Spleen (tissue), 11 donors: Measurements from ENCODE around the gene CPA5. TPM values are rescaled to one million over a fixed set of nuclear protein-coding genes. Genes with fewer than 3 reads are reported as not detected.

Experiments used
- DNase-seq: peaks from one replicate; pipeline ENCODE4 v3.0.0-alpha.2; 2020
- H3K27ac ChIP-seq, 8 donors: fragments of 200-600 bp; sonication (generic) in 7 of 8; 1 replicate in 4 of 8; 2 replicates in 4 of 8; pipeline versions ENCODE4 v1.5.0 to v1.8.0; 2016 to 2021; ENCODE audit warnings: inconsistent platforms in 4 of 8, mild to moderate bottlenecking in 4 of 8, moderate library complexity in 1 of 8
- H3K27me3 ChIP-seq, 7 donors: fragments of 200-600 bp; sonication (generic) in 6 of 7; replicated peaks in 1 of 7; 1 replicate in 4 of 7; 2 replicates in 3 of 7; pipeline versions ENCODE4 v1.5.0 to v1.8.0; 2016 to 2021; ENCODE audit warnings: inconsistent platforms in 3 of 7, mild to moderate bottlenecking in 1 of 7
- H3K36me3 ChIP-seq, 6 donors: fragments of 200-600 bp; sonication (generic) in 5 of 6; 1 replicate in 4 of 6; 2 replicates in 2 of 6; pipeline versions ENCODE4 v1.5.0 to v1.8.0; 2016 to 2021; ENCODE audit warnings: inconsistent platforms in 2 of 6
- H3K4me1 ChIP-seq, 6 donors: fragments of 200-600 bp; sonication (generic) in 5 of 6; 1 replicate in 3 of 6; 2 replicates in 3 of 6; pipeline versions ENCODE4 v1.5.0 to v1.8.0; 2016 to 2021; ENCODE audit warnings: inconsistent platforms in 3 of 6
- H3K4me3 ChIP-seq, 8 donors: fragments of 200-600 bp; sonication (generic) in 7 of 8; 1 replicate in 4 of 8; 2 replicates in 4 of 8; pipeline versions ENCODE4 v1.5.0 to v1.8.0; 2016 to 2021; ENCODE audit warnings: inconsistent platforms in 4 of 8, mild to moderate bottlenecking in 4 of 8, moderate library complexity in 2 of 8
- H3K9me3 ChIP-seq, 8 donors: fragments of 200-600 bp; sonication (generic) in 7 of 8; 1 replicate in 4 of 8; 2 replicates in 4 of 8; pipeline versions ENCODE4 v1.5.0 to v1.8.0; 2016 to 2021; ENCODE audit warnings: inconsistent platforms in 4 of 8
- CTCF ChIP-seq, 11 experiments: fragments of 200-600 bp in 7 of 11; fragments of 450-650 bp in 4 of 11; sonication (generic) in 4 of 11; IDR thresholded peaks in 8 of 11; conservative IDR thresholded peaks in 3 of 11; 1 replicate in 7 of 11; 2 replicates in 4 of 11; pipeline versions ENCODE4 v1.4.0 to v1.8.0; 2016 to 2021; ENCODE audit warnings: antibody characterized with exemption in 11 of 11, inconsistent platforms in 4 of 11, mild to moderate bottlenecking in 1 of 11
- POLR2A ChIP-seq, 3 donors: fragments of 450-650 bp; IDR thresholded peaks; one replicate each; pipeline ENCODE4 v1.5.1; 2017; ENCODE audit warnings: antibody characterized with exemption in 3 of 3, mild to moderate bottlenecking in 1 of 3
- POLR2AphosphoS5 ChIP-seq, 3 donors: sonication (generic); formaldehyde crosslinking; IDR thresholded peaks; one replicate each; pipeline ENCODE4 v1.5.1; 2017; ENCODE audit warnings: antibody characterized with exemption in 3 of 3
- WGBS, 5 donors: extraction: QIAGEN DNeasy Blood & Tissue Kit in 3 of 5; methylation state at CpG; one replicate each; pipeline versions ENCODE4 v1.1.5 to v1.1.7; 2013 to 2018; 5-methylcytosine and 5-hydroxymethylcytosine counted together
- intact Hi-C: fragments of 100-400 bp; cut with DNase I; formaldehyde crosslinking; loops from one replicate; pipeline ENCODE4 v1.15.0; 2023; ENCODE audit warnings: low total_unique reads
- polyA plus RNA-seq, 3 donors: library from polyadenylated mRNA; stranded (reverse); fragments of 200-250 nt; gene quantifications; one replicate each; pipeline ENCODE4 v1.2.1, GENCODE V29; 2013
- total RNA-seq, 7 donors: library from RNA; depleted of rRNA in 3 of 7; stranded (reverse); fragments of >200 nt in 3 of 7; fragmentation: NEBNext Ultra II Directional in 4 of 7; extraction: Animal tissue kit (Norgen Biotek cat#: 25700) in 4 of 7; gene quantifications; one replicate each; pipeline versions ENCODE4 v1.1.0 to v1.2.1, GENCODE V29; 2016 to 2021
- donor health status: healthy with polysubstance abuse.
- donor health status: DM: no; HTN: no; CAD: no; lungs with moderate emphysema.
- donor health status: DM: no; HTN: no; CAD: no.
- donor health status: Bipolar disorder and iron deficiency.
- donor health status: healthy.
- donor health status: DM: no; HTN: no; CAD: no.
- donor health status: DM: yes; HTN: yes; CAD: no.

Gene CPA5
- total and polyA plus RNA-seq, 10 donors: 0.26 to 3.6 (median 0.45) TPM; not detected in 6

GRCh38 chr7:130322615-130323014 lies 22.0 kb upstream of the CPA5 start:
- no peaks in the 10 kb centered on the region for H3K4me1 ChIP-seq
- WGBS, 5 donors: 90 to 96% (median 94%) methylated on average over 7 of the region's 7 CpGs
- H3K4me3 ChIP-seq: no peak overlapping the region
- intact Hi-C loops: no loop called here
- H3K36me3 ChIP-seq: no peaks in the 10 kb centered on the region
- H3K27ac ChIP-seq: no peak overlapping the region
- no peaks in the 10 kb centered on the region for H3K9me3 ChIP-seq
- TF ChIP-seq POLR2A (IDR thresholded peaks at IDR 0.05) (no peak), POLR2AphosphoS5 (IDR thresholded peaks at IDR 0.05) (no peak), CTCF (IDR thresholded peaks at IDR 0.05 in 8 of 11, conservative IDR thresholded peaks at IDR 0.05 in 3 of 11) (no peak)
- no peaks in the 10 kb centered on the region for H3K27me3 ChIP-seq
- DNase-seq: no peak

GRCh38 chr7:130324306-130324943 lies 20.2 kb upstream of the CPA5 start:
- H3K4me1 ChIP-seq: no peaks in the 10 kb centered on the region
- no peak for TF ChIP-seq POLR2A (IDR thresholded peaks at IDR 0.05)
- TF ChIP-seq CTCF (IDR thresholded peaks at IDR 0.05 in 8 of 11, conservative IDR thresholded peaks at IDR 0.05 in 3 of 11): no peak
- no peak for TF ChIP-seq POLR2AphosphoS5 (IDR thresholded peaks at IDR 0.05)
- no peaks in the 10 kb centered on the region for H3K27me3 ChIP-seq
- no peaks in the 10 kb centered on the region for H3K36me3 ChIP-seq
- H3K4me3 ChIP-seq: no peak overlapping the region
- no peak for DNase-seq
- H3K9me3 ChIP-seq: no peaks in the 10 kb centered on the region
- 90 to 96% (median 93%) methylated on average over 10 of the region's 10 CpGs for WGBS, 5 donors
- no peak overlapping the region for H3K27ac ChIP-seq
- intact Hi-C loops: no loop called here

- H3K4me1 ChIP-seq: no peaks in the 10 kb centered on the region
- no peaks in the 10 kb centered on the region for H3K9me3 ChIP-seq
- intact Hi-C loops: no loop called here
- WGBS, 5 donors: 79 to 94% (median 91%) methylated on average over 3 of the region's 3 CpGs
- DNase-seq: no peak
- no peak overlapping the region for H3K4me3 ChIP-seq
- no peaks in the 10 kb centered on the region for H3K36me3 ChIP-seq
- no peak for TF ChIP-seq CTCF (IDR thresholded peaks at IDR 0.05 in 8 of 11, conservative IDR thresholded peaks at IDR 0.05 in 3 of 11)
- TF ChIP-seq POLR2AphosphoS5 (IDR thresholded peaks at IDR 0.05): no peak
- no peak for TF ChIP-seq POLR2A (IDR thresholded peaks at IDR 0.05)
- H3K27me3 ChIP-seq: no peaks in the 10 kb centered on the region
- H3K27ac ChIP-seq: no peak overlapping the region
Measured at GRCh38 chr7:130329681-130330080, 14.9 kb upstream of the CPA5 start.

GRCh38 chr7:130332259-130333053 lies 12.2 kb upstream of the CPA5 start:
- Histone ChIP-seq H3K4me3 (no peak overlapping the region), H3K4me1 (no peaks in the 10 kb centered on the region), H3K9me3 (no peaks in the 10 kb centered on the region), H3K36me3 (no peaks in the 10 kb centered on the region), H3K27me3 (no peaks in the 10 kb centered on the region), H3K27ac (no peak overlapping the region)
- DNase-seq: no peak
- TF ChIP-seq POLR2AphosphoS5 (IDR thresholded peaks at IDR 0.05) (no peak), POLR2A (IDR thresholded peaks at IDR 0.05) (no peak), CTCF (IDR thresholded peaks at IDR 0.05 in 8 of 11, conservative IDR thresholded peaks at IDR 0.05 in 3 of 11) (no peak)
- WGBS, 5 donors: 91 to 98% (median 95%) methylated on average over 4 of the region's 4 CpGs
- intact Hi-C loops: no loop called here
